HG02870 (cell line): ENCODE results near the gene THUMPD3.

Source experiments
- ATAC-seq: cut with Tn5 transposase; IDR thresholded peaks from one replicate; pipeline ENCODE4 v1.9.1; 2021; ENCODE audit warnings: mild to moderate bottlenecking, moderate library complexity; ENCODE audit not compliant: unreplicated experiment

The THUMPD3 gene

GRCh38 chr3:9415485-9416138, 52.8 kb downstream of the THUMPD3 start:
- no peak for ATAC-seq

DNA sequence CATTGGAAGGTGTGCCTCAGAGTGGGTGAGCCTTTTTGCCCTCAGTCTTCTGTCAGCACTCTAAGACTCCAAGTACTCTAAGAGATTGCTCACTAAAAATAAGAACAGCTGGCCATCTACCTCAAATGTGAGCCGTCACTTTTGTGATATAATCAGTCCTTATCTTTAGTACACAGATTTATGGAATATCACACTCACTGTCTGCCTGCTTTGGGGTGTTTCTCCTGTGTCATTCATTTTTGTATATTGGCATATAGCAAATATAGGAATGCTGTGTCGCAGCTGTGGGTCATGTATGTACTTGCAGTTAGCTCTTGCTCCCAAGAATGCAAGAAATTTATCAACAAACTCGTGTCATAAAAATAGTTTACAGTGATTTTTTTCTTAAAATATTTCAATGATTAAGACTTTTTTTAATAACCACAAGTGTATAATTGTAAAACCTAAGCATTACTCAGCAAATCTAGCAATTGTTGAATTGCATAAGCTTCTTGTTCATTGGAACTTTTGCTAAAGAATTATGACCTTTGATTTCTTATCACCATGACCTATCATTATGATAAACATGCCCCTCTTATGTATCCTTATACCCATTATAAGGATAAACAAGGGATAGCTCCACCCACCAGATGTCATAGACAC, 53.4 kb downstream of the THUMPD3 start:
- no peak for ATAC-seq

DNA sequence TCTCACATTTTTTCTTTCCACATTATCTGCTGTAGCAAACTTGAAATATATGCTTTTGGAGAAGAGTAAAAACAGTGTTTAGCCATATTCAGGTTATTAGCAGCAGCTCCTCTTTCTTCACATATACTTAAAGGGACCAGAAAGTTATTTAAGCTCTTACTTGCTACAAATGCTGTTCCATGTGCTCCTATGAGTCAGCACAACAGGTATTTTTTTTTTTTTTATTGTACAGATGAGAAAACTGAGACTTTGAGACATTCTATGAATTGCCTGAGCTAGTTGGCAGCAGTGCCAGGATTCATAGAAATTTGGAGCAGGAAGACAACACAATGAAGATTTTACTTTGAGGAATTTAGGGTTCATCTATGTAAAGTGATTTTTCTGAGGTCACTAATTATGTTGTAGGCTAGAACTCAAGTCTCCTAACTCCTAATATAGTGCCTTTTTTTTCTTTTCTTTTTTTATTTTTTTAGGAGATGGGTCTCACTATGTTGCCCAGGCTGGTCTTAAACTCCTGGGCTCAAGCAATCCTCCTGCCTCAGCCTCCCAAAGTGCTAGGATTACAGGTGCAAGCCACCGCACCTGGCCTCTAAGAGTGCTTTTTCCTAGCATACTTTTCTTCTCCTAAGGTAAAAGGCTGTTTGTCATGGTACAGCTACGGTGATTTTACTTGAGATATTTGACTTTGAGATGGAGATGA, 58.1 kb downstream of the THUMPD3 start:
- ATAC-seq: no peak

GRCh38 chr3:9422712-9423424, 60.0 kb downstream of the THUMPD3 start:
- no peak for ATAC-seq

- ATAC-seq: no peak
Observed at GRCh38 chr3:9428411-9428810, 65.6 kb downstream of the THUMPD3 start.

DNA sequence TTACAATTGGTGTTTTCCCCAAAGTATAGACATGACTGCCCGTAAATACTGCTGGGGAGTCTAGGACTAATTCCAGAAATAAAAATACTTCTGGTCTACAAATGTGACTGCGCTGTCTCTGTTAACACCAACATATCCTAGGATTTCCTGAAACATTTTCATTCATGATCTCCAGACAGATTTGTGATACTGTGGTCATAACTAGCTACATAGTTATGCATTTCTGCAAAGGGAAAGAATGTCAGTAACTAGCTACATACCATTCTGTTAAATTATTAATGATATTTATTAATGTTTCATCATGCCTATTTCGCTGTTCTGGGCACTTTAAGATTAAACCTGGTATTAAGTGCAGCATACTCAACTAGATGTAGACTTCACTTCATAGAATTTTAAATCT, 67.9 kb downstream of the THUMPD3 start:
- ATAC-seq: no peak

GRCh38 chr3:9433627-9434521, 71.0 kb downstream of the THUMPD3 start:
- ATAC-seq: no peak

DNA sequence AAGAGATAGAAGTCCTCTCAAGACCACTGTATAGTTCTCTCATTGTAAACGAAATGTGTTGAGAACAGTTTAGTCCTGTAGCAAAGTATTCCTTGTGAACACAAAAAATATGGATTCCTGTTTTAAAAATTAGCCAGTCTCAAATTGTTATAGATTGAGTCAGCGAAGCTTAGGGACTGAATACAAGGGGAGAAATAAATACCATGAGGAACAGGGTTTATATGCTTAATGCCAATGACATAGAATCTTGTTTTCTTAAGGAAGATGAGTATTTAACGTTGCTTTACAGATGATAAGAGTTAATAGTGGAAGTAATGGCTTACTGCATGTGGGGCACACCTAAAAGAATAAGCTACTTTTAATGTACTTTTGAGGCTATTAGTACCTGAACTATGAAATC, 72.5 kb downstream of the THUMPD3 start:
- no peak for ATAC-seq
